Measurements from ENCODE around the gene DYNC1I1.

The DYNC1I1 gene

GRCh38 chr7:95863623-95864022 is 91.3 kb downstream of the DYNC1I1 start:
- Histone ChIP-seq H3K9me3 (ENCODE audit: insufficient read depth, low read depth, low read length) (no peaks in the 10 kb centered on the region), H3K27me3 (ENCODE audit: insufficient read depth, low read length, poor library complexity, severe bottlenecking) (no peaks in the 10 kb centered on the region), H3K79me2 (ENCODE audit: insufficient read depth, low read length) (no peaks in the 10 kb centered on the region), H3K4me2 (ENCODE audit: low read depth, low read length, poor library complexity, severe bottlenecking) (no peak overlapping the region), H3F3A (ENCODE audit: low read depth) (no peaks in the 10 kb centered on the region), H3K9ac (ENCODE audit: low read depth, low read length, poor library complexity, severe bottlenecking) (no peak overlapping the region), H2AFZ (ENCODE audit: low read length) (no peak overlapping the region), H3K36me3 (ENCODE audit: insufficient read depth, low read length) (no peaks in the 10 kb centered on the region), H3K4me3 (ENCODE audit: low read length, poor library complexity, severe bottlenecking) (no peak overlapping the region), H4K20me1 (ENCODE audit: insufficient read depth, low read length, poor library complexity, severe bottlenecking) (no peaks in the 10 kb centered on the region), H3K9me2 (replicated peaks; ENCODE audit: low read depth, low read length) (no peaks in the 10 kb centered on the region), H3K4me1 (ENCODE audit: insufficient read depth, low read length, poor library complexity, severe bottlenecking) (no peaks in the 10 kb centered on the region)
- TF ChIP-seq EZH2phosphoT487 (IDR thresholded peaks at IDR 0.05; ENCODE audit: borderline replicate concordance): no peak
- no peak for TF ChIP-seq CTCF (conservative IDR thresholded peaks at IDR 0.05; ENCODE audit: low read length)

GRCh38 chr7:95865716-95866371 is 93.5 kb downstream of the DYNC1I1 start:
- Histone ChIP-seq H3K4me1 (ENCODE audit: insufficient read depth, low read length, poor library complexity, severe bottlenecking) (no peaks in the 10 kb centered on the region), H3K9ac (ENCODE audit: low read depth, low read length, poor library complexity, severe bottlenecking) (no peak overlapping the region), H3K4me3 (ENCODE audit: low read length, poor library complexity, severe bottlenecking) (no peak overlapping the region), H4K20me1 (ENCODE audit: insufficient read depth, low read length, poor library complexity, severe bottlenecking) (no peaks in the 10 kb centered on the region), H3K9me2 (replicated peaks; ENCODE audit: low read depth, low read length) (no peaks in the 10 kb centered on the region), H3K79me2 (ENCODE audit: insufficient read depth, low read length) (no peaks in the 10 kb centered on the region), H3F3A (ENCODE audit: low read depth) (no peaks in the 10 kb centered on the region), H3K36me3 (ENCODE audit: insufficient read depth, low read length) (no peaks in the 10 kb centered on the region), H3K9me3 (ENCODE audit: insufficient read depth, low read depth, low read length) (no peaks in the 10 kb centered on the region), H3K27me3 (ENCODE audit: insufficient read depth, low read length, poor library complexity, severe bottlenecking) (no peaks in the 10 kb centered on the region), H2AFZ (ENCODE audit: low read length) (no peak overlapping the region), H3K4me2 (ENCODE audit: low read depth, low read length, poor library complexity, severe bottlenecking) (no peak overlapping the region)
- TF ChIP-seq EZH2phosphoT487 (IDR thresholded peaks at IDR 0.05; ENCODE audit: borderline replicate concordance): no peak
- TF ChIP-seq CTCF (conservative IDR thresholded peaks at IDR 0.05; ENCODE audit: low read length): no peak

GRCh38 chr7:95867309-95867708 is 95.0 kb downstream of the DYNC1I1 start:
- Histone ChIP-seq H3K9me3 (ENCODE audit: insufficient read depth, low read depth, low read length) (no peaks in the 10 kb centered on the region), H3K4me1 (ENCODE audit: insufficient read depth, low read length, poor library complexity, severe bottlenecking) (no peaks in the 10 kb centered on the region), H2AFZ (ENCODE audit: low read length) (no peak overlapping the region), H3K36me3 (ENCODE audit: insufficient read depth, low read length) (no peaks in the 10 kb centered on the region), H4K20me1 (ENCODE audit: insufficient read depth, low read length, poor library complexity, severe bottlenecking) (no peaks in the 10 kb centered on the region), H3K9ac (ENCODE audit: low read depth, low read length, poor library complexity, severe bottlenecking) (no peak overlapping the region), H3K27me3 (ENCODE audit: insufficient read depth, low read length, poor library complexity, severe bottlenecking) (no peaks in the 10 kb centered on the region), H3K79me2 (ENCODE audit: insufficient read depth, low read length) (no peaks in the 10 kb centered on the region), H3K4me2 (ENCODE audit: low read depth, low read length, poor library complexity, severe bottlenecking) (no peak overlapping the region), H3F3A (ENCODE audit: low read depth) (no peaks in the 10 kb centered on the region), H3K9me2 (replicated peaks; ENCODE audit: low read depth, low read length) (no peaks in the 10 kb centered on the region), H3K4me3 (ENCODE audit: low read length, poor library complexity, severe bottlenecking) (no peak overlapping the region)
- TF ChIP-seq CTCF (conservative IDR thresholded peaks at IDR 0.05; ENCODE audit: low read length): no peak
- no peak for TF ChIP-seq EZH2phosphoT487 (IDR thresholded peaks at IDR 0.05; ENCODE audit: borderline replicate concordance)

Measured in Loucy (cell line).